ENCODE data around the gene RAD52. TPM values are rescaled to one million over a fixed set of nuclear protein-coding genes. Genes with fewer than 3 reads are reported as not detected.

RAD52 gene
- total and polyA plus RNA-seq, 4 donors = 3.7 to 14.2 (median 6.7) TPM

- TF ChIP-seq FOXA2 (IDR thresholded peaks at IDR 0.05) (no peak), NR2F2 (IDR thresholded peaks at IDR 0.05) (no peak), CTCF (IDR thresholded peaks at IDR 0.05; ENCODE audit: low read depth, low read length, missing input control) (no peak), TAF1 (conservative IDR thresholded peaks at IDR 0.05) (no peak), HNF4A (conservative IDR thresholded peaks at IDR 0.05) (no peak), FOXA1 (IDR thresholded peaks at IDR 0.05) (no peak), RXRA (IDR thresholded peaks at IDR 0.05) (no peak), SP1 (IDR thresholded peaks at IDR 0.05) (no peak), ATF3 (IDR thresholded peaks at IDR 0.05) (no peak), HNF4G (IDR thresholded peaks at IDR 0.05) (no peak), REST (IDR thresholded peaks at IDR 0.05) (no peak), JUND (IDR thresholded peaks at IDR 0.05) (no peak), MAX (IDR thresholded peaks at IDR 0.05) (no peak), ZBTB33 (IDR thresholded peaks at IDR 0.05) (no peak), RAD21 (IDR thresholded peaks at IDR 0.05) (no peak)
- H3K4me1 ChIP-seq (ENCODE audit: control insufficient read depth in 4 of 4, insufficient read depth in 4 of 4, low read length in 3 of 4) = peaks cover 0 to 2% (median 0%) of the 10 kb centered on the region in 4 donors
- DNase-seq (ENCODE audit: low spot score) = no peak
- no peak overlapping the region for H3K27ac ChIP-seq (ENCODE audit: low read depth in 1 of 2, low read length in 2 of 2)
- H3K36me3 ChIP-seq (ENCODE audit: control insufficient read depth in 4 of 4, insufficient read depth in 3 of 4, low read depth in 1 of 4, low read length in 3 of 4) = peaks cover 11 to 48% (median 28%) of the 10 kb centered on the region in 4 donors
- WGBS = 81% methylated on average over 5 of the region's 5 CpGs
- no peaks in the 10 kb centered on the region for H3K9me3 ChIP-seq (ENCODE audit: control insufficient read depth in 4 of 4, low read length in 3 of 4)
- no peak overlapping the region for H3K4me3 ChIP-seq (ENCODE audit: low read depth in 1 of 3, low read length in 3 of 3)
- H3K27me3 ChIP-seq (ENCODE audit: control insufficient read depth in 4 of 4, insufficient read depth in 4 of 4, low read length in 3 of 4) = no peaks in the 10 kb centered on the region
- H3K9ac ChIP-seq (ENCODE audit: low read depth in 1 of 2, low read length in 2 of 2) = no peak overlapping the region
Observed at GRCh38 chr12:915090-915489, 34.4 kb downstream of the RAD52 start.

All from liver (tissue), 9 donors.